ENCODE measurements around the gene HCFC1R1.

HCFC1R1 gene

GRCh38 chr16:2991566-2992261 is 32.0 kb downstream of the HCFC1R1 start:
- Histone ChIP-seq H4K20me1 (ENCODE audit: insufficient read depth, low read length) (peaks cover 4% of the 10 kb centered on the region; the same call in 1 of the 2 replicates), H3K9ac (ENCODE audit: low read depth, low read length) (no peak overlapping the region), H3K79me2 (ENCODE audit: insufficient read depth, low read length) (no peaks in the 10 kb centered on the region), H3K4me2 (ENCODE audit: insufficient read depth, low read length) (no peak overlapping the region), H3K4me3 (ENCODE audit: low read depth in 1 of 2, low read length in 2 of 2) (no peak overlapping the region), H3K9me3 (ENCODE audit: insufficient read depth, low read length, severe bottlenecking) (no peaks in the 10 kb centered on the region), H3K27ac (ENCODE audit: low read length) (no peak overlapping the region), H2AFZ (ENCODE audit: low read depth, low read length) (no peak overlapping the region), H3K27me3 (ENCODE audit: insufficient read depth, low read length, poor library complexity) (no peaks in the 10 kb centered on the region), H3K36me3 (ENCODE audit: insufficient read depth, low read length) (no peaks in the 10 kb centered on the region), H3K4me1 (ENCODE audit: insufficient read depth, low read length) (no peaks in the 10 kb centered on the region)
- ATAC-seq (ENCODE audit: insufficient read depth, low read depth), result no peak
- TF ChIP-seq EZH2 (IDR thresholded peaks at IDR 0.05; ENCODE audit: borderline replicate concordance, low read depth, low read length, severe bottlenecking) (no peak), CTCF (IDR thresholded peaks at IDR 0.05; ENCODE audit: borderline replicate concordance, extremely low read depth, low read length, poor library complexity, severe bottlenecking) (no peak)
- no peak for DNase-seq

GRCh38 chr16:2990891-2991290 is 32.9 kb downstream of the HCFC1R1 start:
- H3K27me3 ChIP-seq (ENCODE audit: insufficient read depth, low read length, poor library complexity), result no peaks in the 10 kb centered on the region
- no peaks in the 10 kb centered on the region for H3K9me3 ChIP-seq (ENCODE audit: insufficient read depth, low read length, severe bottlenecking)
- no peak overlapping the region for H3K4me3 ChIP-seq (ENCODE audit: low read depth in 1 of 2, low read length in 2 of 2)
- no peaks in the 10 kb centered on the region for H3K36me3 ChIP-seq (ENCODE audit: insufficient read depth, low read length)
- no peak overlapping the region for H2AFZ ChIP-seq (ENCODE audit: low read depth, low read length)
- no peak overlapping the region for H3K9ac ChIP-seq (ENCODE audit: low read depth, low read length)
- H3K27ac ChIP-seq (ENCODE audit: low read length), result no peak overlapping the region
- no peak for ATAC-seq (ENCODE audit: insufficient read depth, low read depth)
- no peaks in the 10 kb centered on the region for H3K4me1 ChIP-seq (ENCODE audit: insufficient read depth, low read length)
- TF ChIP-seq EZH2 (IDR thresholded peaks at IDR 0.05; ENCODE audit: borderline replicate concordance, low read depth, low read length, severe bottlenecking), result no peak
- no peak for TF ChIP-seq CTCF (IDR thresholded peaks at IDR 0.05; ENCODE audit: borderline replicate concordance, extremely low read depth, low read length, poor library complexity, severe bottlenecking)
- no peaks in the 10 kb centered on the region for H3K79me2 ChIP-seq (ENCODE audit: insufficient read depth, low read length)
- no peak overlapping the region for H3K4me2 ChIP-seq (ENCODE audit: insufficient read depth, low read length)
- H4K20me1 ChIP-seq (ENCODE audit: insufficient read depth, low read length), result peaks cover 4% of the 10 kb centered on the region; the same call in 1 of the 2 replicates
- DNase-seq, result no peak

GRCh38 chr16:2988590-2989099 is 35.1 kb downstream of the HCFC1R1 start:
- peaks cover 4% of the 10 kb centered on the region; the same call in 1 of the 2 replicates for H4K20me1 ChIP-seq (ENCODE audit: insufficient read depth, low read length)
- no peaks in the 10 kb centered on the region for H3K27me3 ChIP-seq (ENCODE audit: insufficient read depth, low read length, poor library complexity)
- H3K4me2 ChIP-seq (ENCODE audit: insufficient read depth, low read length), result no peak overlapping the region
- DNase-seq, result no peak
- H3K79me2 ChIP-seq (ENCODE audit: insufficient read depth, low read length), result no peaks in the 10 kb centered on the region
- no peaks in the 10 kb centered on the region for H3K36me3 ChIP-seq (ENCODE audit: insufficient read depth, low read length)
- no peak overlapping the region for H2AFZ ChIP-seq (ENCODE audit: low read depth, low read length)
- TF ChIP-seq EZH2 (IDR thresholded peaks at IDR 0.05; ENCODE audit: borderline replicate concordance, low read depth, low read length, severe bottlenecking), result no peak
- TF ChIP-seq CTCF (IDR thresholded peaks at IDR 0.05; ENCODE audit: borderline replicate concordance, extremely low read depth, low read length, poor library complexity, severe bottlenecking), result no peak
- no peak overlapping the region for H3K4me3 ChIP-seq (ENCODE audit: low read depth in 1 of 2, low read length in 2 of 2)
- H3K4me1 ChIP-seq (ENCODE audit: insufficient read depth, low read length), result peaks cover 6% of the 10 kb centered on the region
- no peak overlapping the region for H3K9ac ChIP-seq (ENCODE audit: low read depth, low read length)
- ATAC-seq (ENCODE audit: insufficient read depth, low read depth), result no peak
- H3K9me3 ChIP-seq (ENCODE audit: insufficient read depth, low read length, severe bottlenecking), result no peaks in the 10 kb centered on the region
- H3K27ac ChIP-seq (ENCODE audit: low read length), result no peak overlapping the region
